ENCODE measurements around the gene ZNF57. TPM values are rescaled to one million over a fixed set of nuclear protein-coding genes. Genes with fewer than 3 reads are reported as not detected.
"Not testable (repeated sequence)": the region's sequence is repeated elsewhere in the genome, so short reads cannot be mapped to it uniquely, and the experiment has no call there.

The ZNF57 gene
- total RNA-seq, 3 donors from 2014 or later (not counting 1 experiment from before 2014, with no cell fraction given), result 4.4 to 7.5 (median 4.7) TPM

GRCh38 chr19:2885736-2886135, 15.0 kb upstream of the ZNF57 start:
- Histone ChIP-seq H3K27ac (ENCODE audit: low read length) (no peak overlapping the region), H3K4me3 (ENCODE audit: low read length) (no peak overlapping the region), H3K4me1 (ENCODE audit: control insufficient read depth, insufficient read depth, low read length) (peaks cover 5% of the 10 kb centered on the region), H3K27me3 (ENCODE audit: control insufficient read depth, insufficient read depth, low read length) (no peaks in the 10 kb centered on the region), H3K36me3 (ENCODE audit: control insufficient read depth, insufficient read depth, low read length) (no peaks in the 10 kb centered on the region), H3K9me3 (ENCODE audit: control insufficient read depth, insufficient read depth, low read length) (no peaks in the 10 kb centered on the region)
- no peak for TF ChIP-seq CTCF (IDR thresholded peaks at IDR 0.05)
- ATAC-seq (no peak), DNase-seq (no peak)
- intact Hi-C loops (cut with micrococcal nuclease), result no loop called here
- WGBS (ENCODE audit: insufficient coverage), result 88% methylated on average over 17 of the region's 17 CpGs
- Mint-ChIP-seq H3K9me3 (no peaks in the 10 kb centered on the region), H3K4me3 (no peak overlapping the region), H3K27ac (no peak overlapping the region), H3K36me3 (no peaks in the 10 kb centered on the region), H3K27me3 (ENCODE audit: low read depth in 2 of 2) (no peaks in the 10 kb centered on the region), H3K4me1 (no peaks in the 10 kb centered on the region)

GRCh38 chr19:2887391-2887914, 13.3 kb upstream of the ZNF57 start:
- Histone ChIP-seq H3K9me3 (ENCODE audit: control insufficient read depth, insufficient read depth, low read length) (no peaks in the 10 kb centered on the region), H3K36me3 (ENCODE audit: control insufficient read depth, insufficient read depth, low read length) (no peaks in the 10 kb centered on the region), H3K27ac (ENCODE audit: low read length) (no peak overlapping the region), H3K4me1 (ENCODE audit: control insufficient read depth, insufficient read depth, low read length) (peaks cover 5% of the 10 kb centered on the region), H3K4me3 (ENCODE audit: low read length) (no peak overlapping the region), H3K27me3 (ENCODE audit: control insufficient read depth, insufficient read depth, low read length) (no peaks in the 10 kb centered on the region)
- Mint-ChIP-seq H3K4me1 (no peaks in the 10 kb centered on the region), H3K27ac (peak overlapping the region in 1 of 2 donors; percentile 6), H3K27me3 (ENCODE audit: low read depth in 2 of 2) (no peaks in the 10 kb centered on the region), H3K4me3 (peak overlapping the region; percentile 29), H3K9me3 (no peaks in the 10 kb centered on the region), H3K36me3 (no peaks in the 10 kb centered on the region)
- peak; percentile 58 for TF ChIP-seq CTCF (IDR thresholded peaks at IDR 0.05)
- intact Hi-C loops (cut with micrococcal nuclease), result no loop called here
- peak; percentile 55 to 64 (median 63) for ATAC-seq
- 38% methylated on average over 9 of the region's 9 CpGs for WGBS (ENCODE audit: insufficient coverage)
- DNase-seq, result peak in 1 of 2 donors; percentile 56

- intact Hi-C loops (cut with micrococcal nuclease), result no loop called here
These were observed 11.9 kb upstream of the ZNF57 start for GRCh38 chr19:2888731-2889224.

GRCh38 chr19:2890531-2890930, 10.2 kb upstream of the ZNF57 start:
- H3K9me3 ChIP-seq (ENCODE audit: control insufficient read depth, insufficient read depth, low read length); H3K4me3 ChIP-seq (ENCODE audit: low read length); H3K27ac ChIP-seq (ENCODE audit: low read length); DNase-seq; H3K27me3 Mint-ChIP-seq (ENCODE audit: low read depth in 2 of 2); H3K27me3 ChIP-seq (ENCODE audit: control insufficient read depth, insufficient read depth, low read length); H3K4me1 ChIP-seq (ENCODE audit: control insufficient read depth, insufficient read depth, low read length); H3K4me3 Mint-ChIP-seq; H3K36me3 Mint-ChIP-seq; H3K9me3 Mint-ChIP-seq; H3K36me3 ChIP-seq (ENCODE audit: control insufficient read depth, insufficient read depth, low read length); H3K4me1 Mint-ChIP-seq; ATAC-seq; intact Hi-C loops (cut with micrococcal nuclease); H3K27ac Mint-ChIP-seq: not testable (repeated sequence)
- 88% methylated on average over 8 of the region's 8 CpGs for WGBS (ENCODE audit: insufficient coverage)

More at GRCh38 chr19:2888731-2889224, 11.9 kb upstream of the ZNF57 start:
- Mint-ChIP-seq H3K4me3 (peak overlapping the region; percentile 63), H3K9me3 (no peaks in the 10 kb centered on the region), H3K27me3 (ENCODE audit: low read depth in 2 of 2) (no peaks in the 10 kb centered on the region), H3K36me3 (no peaks in the 10 kb centered on the region), H3K27ac (peak overlapping the region in 1 of 2 donors; percentile 64), H3K4me1 (no peaks in the 10 kb centered on the region)
- Histone ChIP-seq H3K9me3 (ENCODE audit: control insufficient read depth, insufficient read depth, low read length) (no peaks in the 10 kb centered on the region), H3K27ac (ENCODE audit: low read length) (peak overlapping the region; percentile 56), H3K4me3 (ENCODE audit: low read length) (peak overlapping the region; percentile 35), H3K4me1 (ENCODE audit: control insufficient read depth, insufficient read depth, low read length) (peaks cover 5% of the 10 kb centered on the region), H3K27me3 (ENCODE audit: control insufficient read depth, insufficient read depth, low read length) (no peaks in the 10 kb centered on the region), H3K36me3 (ENCODE audit: control insufficient read depth, insufficient read depth, low read length) (no peaks in the 10 kb centered on the region)
- peak; percentile 22 to 81 for DNase-seq
- ATAC-seq, result peak; percentile 61 to 82 (median 69)
- WGBS (ENCODE audit: insufficient coverage), result 57% methylated on average over 37 of the region's 37 CpGs
- no peak for TF ChIP-seq CTCF (IDR thresholded peaks at IDR 0.05)

Data from natural killer cell (primary cell).